GDM1 (cell line): ENCODE measurements around the gene MCM5.

Experiments used
- DNase-seq: peaks from one replicate; lab custom pipeline; 2025; lab: John Stamatoyannopoulos, UW

The MCM5 gene

DNA sequence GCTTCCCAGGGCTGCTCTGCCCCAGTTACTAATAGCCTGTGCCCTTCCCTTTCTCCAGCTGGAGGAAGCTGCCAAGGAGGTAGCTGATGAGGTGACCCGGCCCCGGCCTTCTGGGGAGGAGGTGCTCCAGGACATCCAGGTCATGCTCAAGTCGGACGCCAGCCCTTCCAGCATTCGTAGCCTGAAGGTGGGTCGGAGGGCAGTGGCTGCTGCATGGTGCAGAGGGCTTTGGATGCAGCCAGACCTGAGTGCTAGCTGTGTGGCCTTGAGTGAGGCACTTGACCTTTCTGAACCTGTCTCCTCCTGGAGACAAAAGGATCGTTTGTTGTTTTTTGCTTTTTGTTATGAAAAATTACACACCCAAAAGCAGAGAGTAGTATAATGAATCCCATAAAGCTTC is 3.4 kb downstream of the MCM5 start:
- DNase-seq = no peak

DNA sequence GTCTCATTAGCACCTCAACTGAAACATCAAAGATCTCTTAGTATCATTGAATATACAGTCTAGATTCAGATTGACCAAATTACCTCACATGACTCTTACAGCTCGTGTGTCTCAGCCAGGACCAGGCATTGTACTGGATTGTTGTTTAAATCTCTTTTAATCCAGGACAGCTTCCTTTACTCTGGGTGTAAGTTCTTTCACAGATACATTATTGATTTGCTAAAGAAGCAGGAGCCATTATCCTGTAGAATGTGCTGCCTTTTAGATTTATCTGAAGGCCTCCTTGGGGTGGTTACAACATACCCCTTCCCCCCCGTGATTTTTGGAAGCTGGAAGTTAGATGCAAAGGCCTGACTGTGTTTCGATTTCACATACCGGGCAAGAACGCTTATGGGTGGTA is 4.2 kb downstream of the MCM5 start:
- no peak for DNase-seq

DNA sequence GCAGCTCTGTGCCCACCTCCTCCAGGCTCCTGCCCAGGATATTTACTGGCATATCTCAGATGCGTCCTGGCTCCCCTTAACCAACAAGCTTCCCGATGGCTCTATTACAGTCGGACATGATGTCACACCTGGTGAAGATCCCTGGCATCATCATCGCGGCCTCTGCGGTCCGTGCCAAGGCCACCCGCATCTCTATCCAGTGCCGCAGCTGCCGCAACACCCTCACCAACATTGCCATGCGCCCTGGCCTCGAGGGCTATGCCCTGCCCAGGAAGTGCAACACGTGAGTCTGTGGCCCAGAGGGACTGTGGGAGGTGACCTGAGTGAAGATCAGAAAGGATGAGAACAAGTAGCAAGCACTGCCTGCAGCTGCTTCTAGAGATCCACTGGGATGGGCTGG is 6.5 kb downstream of the MCM5 start:
- DNase-seq = no peak

DNA sequence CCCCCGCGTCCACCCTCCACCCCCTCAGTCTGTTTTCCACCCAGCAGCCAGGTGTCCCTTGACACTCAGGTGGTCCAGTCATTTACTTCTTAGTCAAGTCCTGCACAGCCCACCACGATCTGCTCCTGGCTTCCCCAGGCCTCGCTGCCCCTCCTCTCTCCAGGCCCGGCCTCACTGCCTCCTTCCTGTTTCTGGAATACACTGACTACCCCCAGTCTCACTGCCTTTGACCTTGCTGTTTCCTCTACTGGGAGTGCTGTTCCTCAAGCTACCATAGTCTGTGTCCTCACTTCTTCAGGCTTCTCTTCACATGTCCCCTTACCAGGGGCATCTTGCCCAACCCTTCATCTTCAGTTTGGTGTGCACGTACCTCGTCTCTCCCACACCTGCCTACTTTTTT is 7.4 kb downstream of the MCM5 start:
- no peak for DNase-seq

DNA sequence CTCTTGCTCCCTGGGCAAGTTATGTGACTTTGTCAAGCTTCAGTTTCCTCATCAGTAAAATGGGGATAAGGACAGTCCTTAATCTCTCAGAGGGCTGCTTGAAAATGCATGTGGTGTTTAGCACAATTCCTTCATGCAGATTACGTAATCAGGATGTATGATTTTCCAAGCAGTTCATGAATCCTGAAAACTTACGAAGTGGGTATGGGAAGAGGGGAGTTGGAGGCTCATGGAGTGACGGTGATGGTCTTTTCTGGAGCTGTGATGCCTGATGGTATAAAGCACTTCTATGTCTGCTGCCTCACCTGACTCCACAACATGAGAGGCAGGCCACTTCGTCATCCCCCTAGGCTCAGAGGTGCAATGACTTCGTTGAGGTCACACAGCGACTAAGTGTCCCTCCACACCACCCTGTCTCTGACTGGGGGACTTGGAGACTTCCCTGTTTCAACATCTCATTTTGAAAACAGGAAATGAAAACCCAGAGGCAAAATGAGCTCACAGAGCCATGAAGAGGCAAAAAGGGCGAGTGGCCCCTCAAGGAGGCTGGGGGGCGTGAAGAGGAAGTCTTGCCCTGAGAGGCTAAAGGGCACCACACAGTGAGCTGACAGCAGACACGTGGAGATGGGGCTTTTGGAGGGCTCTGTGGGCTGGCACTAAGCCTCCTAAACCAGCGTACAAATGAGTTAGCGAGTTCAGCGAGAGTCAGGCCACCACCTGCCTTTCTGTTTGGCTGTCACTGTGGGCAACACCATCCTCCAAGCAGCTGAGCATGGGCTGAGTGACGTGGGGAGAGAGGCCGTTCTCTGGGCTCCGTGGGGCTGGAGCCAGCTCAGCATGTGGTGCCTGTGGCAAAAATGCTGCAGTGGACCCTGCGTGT is 10.1 kb downstream of the MCM5 start:
- peak; percentile 68 for DNase-seq

DNA sequence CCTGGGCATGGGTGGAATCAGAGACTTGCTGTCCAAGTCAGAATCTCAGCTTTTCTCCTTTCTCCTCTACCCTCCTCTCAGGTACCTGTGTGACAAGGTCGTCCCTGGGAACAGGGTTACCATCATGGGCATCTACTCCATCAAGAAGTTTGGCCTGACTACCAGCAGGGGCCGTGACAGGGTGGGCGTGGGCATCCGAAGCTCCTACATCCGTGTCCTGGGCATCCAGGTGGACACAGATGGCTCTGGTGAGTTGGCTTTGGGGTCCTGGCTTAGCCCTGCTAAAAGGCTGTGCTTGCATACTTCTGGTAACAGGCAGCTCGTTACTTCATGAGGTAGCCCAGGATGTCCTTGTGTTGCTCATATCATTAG is 10.7 kb downstream of the MCM5 start:
- DNase-seq = no peak

DNA sequence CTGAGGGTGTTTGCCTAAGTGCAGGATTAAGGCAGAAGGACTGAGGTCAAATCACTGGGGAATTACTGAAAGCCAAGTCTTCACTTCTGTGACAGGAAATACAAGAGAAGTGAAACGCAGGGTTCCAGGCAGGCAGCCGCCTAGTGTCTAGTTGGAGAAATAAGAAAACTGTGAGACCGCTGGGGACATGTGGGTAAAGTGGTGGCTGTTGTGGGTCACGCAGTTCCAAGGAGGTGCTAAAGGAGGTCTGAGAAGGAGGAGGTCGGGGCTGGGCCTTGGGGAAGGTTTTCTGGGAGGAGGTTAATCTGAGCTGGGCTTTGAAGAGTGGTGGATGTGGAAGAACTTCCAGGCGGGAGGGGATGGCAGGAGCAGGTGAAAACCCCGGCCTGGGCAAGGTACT is 11.2 kb downstream of the MCM5 start:
- no peak for DNase-seq

DNA sequence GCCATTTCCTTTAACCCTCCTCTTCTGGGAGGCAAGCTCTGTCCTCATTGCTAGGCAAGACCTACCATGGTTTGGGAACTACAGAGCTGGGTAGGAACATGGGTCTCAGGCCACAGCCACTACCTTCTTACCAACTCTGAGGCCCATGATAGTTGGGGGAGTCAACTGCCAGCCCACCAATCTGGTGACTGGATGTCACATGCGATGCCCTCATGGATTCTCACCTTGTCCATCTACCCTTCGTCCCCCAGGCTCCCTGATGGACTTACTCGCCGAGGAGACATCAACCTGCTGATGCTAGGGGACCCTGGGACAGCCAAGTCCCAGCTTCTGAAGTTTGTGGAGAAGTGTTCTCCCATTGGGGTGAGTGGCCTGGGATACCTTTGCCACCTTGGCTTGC is 13.7 kb downstream of the MCM5 start:
- no peak for DNase-seq

DNA sequence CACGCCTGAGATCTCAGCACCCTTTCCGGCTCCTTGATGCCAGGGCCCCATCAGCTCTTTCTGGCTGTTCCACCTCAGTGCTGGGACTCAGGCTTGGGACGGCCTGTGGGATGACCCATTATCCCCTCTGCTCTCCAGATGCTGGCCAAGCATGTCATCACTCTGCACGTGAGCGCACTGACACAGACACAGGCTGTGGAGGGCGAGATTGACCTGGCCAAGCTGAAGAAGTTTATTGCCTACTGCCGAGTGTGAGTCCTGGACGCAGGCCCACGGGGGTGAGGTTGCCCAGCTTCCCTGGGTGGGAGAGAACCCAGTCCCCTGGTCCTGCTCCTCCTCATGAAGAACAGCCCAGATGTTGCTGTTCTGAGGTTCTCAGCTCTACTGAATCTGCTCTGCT is 17.7 kb downstream of the MCM5 start:
- DNase-seq = no peak

DNA sequence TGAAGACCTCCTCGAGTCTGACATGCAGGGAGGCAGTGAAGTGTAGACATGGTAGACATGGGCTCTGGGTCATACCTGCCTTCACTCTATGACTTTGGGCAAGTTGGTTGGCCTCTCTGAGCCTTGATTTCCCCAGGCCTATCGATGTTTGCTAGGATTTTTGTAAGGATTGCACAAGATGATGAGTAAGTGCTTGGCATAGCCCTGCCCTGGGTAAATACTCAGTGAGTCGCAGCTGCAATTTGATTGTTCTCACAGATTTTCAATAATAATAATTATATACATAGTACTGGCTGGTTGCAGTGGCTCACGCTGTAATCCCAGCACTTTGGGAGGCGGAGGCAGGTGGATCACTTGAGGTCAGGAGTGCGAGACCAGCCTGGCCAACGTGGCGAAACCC is 18.1 kb downstream of the MCM5 start:
- DNase-seq = no peak

DNA sequence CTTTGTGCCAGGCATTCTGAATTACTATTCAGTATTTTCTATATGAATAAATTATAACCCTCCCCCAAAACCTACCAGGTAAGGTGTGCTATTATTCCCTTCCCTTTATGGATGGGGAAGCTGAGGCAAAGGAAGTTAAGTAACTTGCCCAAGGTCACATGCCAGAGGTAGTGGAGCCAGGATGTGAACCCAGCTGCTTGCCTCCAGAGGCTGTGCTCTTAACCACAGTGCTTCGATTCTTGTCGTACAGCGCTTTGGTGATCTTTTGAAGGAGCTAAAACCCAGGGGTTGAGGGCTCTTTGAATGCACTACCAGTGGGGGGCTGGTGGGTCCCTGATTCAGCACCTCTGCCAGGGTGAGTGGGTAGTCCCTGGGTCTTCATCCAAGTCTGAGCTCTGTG is 18.8 kb downstream of the MCM5 start:
- DNase-seq = no peak

DNA sequence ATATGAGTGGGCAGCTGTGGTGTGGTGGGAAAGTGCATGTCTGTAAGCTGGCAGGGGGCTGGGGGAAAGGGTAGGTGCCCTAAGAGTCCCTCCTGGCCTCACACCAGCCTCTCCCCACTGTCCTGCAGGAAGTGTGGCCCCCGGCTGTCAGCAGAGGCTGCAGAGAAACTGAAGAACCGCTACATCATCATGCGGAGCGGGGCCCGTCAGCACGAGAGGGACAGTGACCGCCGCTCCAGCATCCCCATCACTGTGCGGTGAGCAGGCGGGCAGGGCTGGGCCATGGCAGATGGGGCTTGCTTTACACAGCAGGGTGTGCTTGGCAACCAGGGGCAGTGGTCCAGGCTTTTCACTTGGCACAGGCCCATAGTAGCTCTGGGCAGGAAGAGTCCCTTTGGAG is 19.8 kb downstream of the MCM5 start:
- no peak for DNase-seq

DNA sequence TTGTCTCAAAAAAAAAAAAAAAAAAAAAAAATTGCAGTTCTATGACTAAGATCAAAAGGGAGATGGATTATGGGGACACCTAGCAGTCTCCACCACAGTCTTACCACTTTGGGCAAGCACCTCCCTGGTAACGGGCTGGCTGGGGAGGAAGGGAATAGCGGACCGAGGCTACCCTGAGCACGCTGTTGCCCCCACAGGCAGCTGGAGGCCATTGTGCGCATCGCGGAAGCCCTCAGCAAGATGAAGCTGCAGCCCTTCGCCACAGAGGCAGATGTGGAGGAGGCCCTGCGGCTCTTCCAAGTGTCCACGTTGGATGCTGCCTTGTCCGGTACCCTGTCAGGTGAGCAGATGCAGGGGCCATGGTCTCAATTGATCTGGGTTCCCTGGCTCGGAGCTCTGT is 21.2 kb downstream of the MCM5 start:
- DNase-seq = no peak

DNA sequence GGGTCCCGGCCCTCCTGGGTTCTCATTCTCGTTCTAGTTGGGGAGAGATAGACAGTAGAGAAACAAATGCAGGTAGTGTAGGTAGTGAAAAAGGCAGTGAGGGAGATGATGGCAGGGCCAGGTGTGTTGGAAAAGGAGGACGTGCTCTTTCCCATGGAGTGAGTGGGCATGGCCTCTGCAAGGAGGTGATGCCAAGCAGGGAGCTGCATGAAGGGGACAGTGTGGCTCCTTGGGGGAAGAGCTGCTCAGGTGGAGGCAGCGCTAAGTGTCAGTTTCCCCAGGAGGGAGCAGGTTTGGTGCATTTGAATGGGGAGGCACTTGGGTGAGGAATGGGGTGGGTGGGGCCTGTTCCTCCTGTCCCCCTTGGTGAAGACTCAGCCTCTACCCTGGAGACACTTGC is 22.2 kb downstream of the MCM5 start:
- DNase-seq = no peak

DNA sequence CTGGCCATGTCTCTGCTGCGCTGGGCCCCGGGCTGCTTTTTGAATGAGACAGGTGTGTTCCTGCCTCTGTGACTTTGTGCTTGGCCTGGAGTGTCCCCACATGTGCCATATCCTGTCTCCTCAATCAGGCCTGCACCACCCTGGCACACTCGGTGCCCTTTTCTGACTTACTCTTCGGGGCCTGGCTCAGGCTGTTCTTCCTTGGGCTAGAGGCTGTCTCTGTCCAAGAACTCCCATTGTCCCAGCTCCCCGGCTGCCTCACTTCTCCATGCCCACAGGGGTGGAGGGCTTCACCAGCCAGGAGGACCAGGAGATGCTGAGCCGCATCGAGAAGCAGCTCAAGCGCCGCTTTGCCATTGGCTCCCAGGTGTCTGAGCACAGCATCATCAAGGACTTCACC is 23.0 kb downstream of the MCM5 start:
- no peak for DNase-seq

DNA sequence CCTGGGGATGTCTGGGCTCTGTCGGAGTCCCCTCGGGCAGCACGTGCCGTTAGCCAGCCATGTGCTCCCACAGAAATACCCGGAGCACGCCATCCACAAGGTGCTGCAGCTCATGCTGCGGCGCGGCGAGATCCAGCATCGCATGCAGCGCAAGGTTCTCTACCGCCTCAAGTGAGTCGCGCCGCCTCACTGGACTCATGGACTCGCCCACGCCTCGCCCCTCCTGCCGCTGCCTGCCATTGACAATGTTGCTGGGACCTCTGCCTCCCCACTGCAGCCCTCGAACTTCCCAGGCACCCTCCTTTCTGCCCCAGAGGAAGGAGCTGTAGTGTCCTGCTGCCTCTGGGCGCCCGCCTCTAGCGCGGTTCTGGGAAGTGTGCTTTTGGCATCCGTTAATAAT is 24.1 kb downstream of the MCM5 start:
- DNase-seq = no peak

DNA sequence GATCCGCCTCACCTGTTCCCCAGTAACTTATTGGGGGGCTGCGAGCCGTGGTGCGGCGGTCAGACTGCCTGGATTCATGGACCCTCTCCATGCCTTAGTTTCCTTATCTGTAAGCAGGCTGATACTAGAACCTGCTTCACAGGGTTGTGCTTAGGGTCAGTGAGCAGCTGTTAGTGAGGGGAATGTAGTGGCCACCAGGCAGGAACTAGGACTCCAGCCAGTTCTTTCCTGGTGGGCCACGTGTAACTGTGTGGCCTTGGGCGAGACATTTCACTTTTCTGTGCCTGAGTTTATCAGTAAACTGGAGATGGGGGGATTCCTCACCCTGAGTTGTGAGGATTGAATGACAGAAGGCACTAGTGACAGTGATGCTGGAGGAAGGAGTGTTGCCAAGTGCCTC is 24.8 kb downstream of the MCM5 start:
- no peak for DNase-seq

DNA sequence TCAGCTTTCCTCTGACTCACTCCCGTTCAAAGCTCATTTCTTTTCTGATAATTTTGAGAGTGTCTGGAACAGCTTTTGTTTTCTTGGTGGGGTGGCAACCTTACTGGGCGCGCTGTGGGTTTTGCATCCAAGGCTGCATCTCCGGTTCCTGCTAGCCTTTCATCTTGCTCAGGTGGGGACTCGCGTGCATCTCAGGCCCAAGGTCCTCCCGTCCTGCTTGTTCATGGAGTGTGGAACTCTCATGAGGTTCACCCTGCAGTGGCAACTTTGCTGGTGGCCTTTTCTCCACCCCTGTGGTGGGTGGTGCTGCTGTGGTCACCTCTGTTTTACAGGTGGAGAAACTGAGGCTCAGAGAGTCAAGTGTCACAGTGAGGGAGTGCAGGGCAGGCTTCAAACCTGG is 25.6 kb downstream of the MCM5 start:
- DNase-seq = no peak

DNA sequence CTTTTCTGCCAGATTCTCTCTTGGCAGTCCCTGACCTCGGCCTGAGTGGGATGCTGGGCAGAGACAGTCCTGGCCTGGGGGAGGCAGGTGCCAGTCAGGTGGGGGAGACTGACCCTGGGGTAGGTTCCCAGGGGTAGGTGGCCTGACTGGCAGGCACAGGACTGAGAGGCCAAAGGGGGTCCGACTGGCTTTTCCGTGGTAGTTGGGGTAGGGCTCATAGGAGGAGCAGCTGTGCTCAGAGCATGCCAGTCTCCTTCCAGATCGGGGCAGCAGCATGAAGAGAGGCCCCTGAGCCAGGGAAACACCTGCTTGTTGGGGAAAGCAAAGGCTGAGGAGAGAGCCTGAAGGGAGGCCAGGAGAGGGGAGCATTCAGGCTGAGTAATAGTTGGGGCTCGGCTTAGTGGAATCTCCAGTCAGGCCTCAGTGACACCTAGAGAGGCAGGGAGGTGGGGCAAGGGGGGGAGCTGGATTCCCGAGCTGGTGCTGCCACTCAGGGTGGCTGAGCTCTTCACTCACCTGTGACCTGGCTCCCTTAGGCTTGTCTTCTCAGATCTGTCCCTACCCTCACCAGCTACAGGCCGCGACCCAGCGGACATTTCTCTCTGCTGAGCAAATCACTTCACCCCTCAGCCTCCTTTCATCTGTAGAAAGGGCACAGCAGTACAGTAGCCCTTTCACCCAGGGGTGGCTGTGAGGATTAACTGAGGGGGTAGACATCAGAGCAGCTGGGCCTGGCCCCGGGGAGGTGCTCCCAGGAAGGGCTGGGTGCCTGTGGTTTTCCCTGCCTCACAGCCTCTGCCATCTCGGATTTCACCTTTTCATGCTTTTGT is 26.2 kb downstream of the MCM5 start:
- DNase-seq = no peak

DNA sequence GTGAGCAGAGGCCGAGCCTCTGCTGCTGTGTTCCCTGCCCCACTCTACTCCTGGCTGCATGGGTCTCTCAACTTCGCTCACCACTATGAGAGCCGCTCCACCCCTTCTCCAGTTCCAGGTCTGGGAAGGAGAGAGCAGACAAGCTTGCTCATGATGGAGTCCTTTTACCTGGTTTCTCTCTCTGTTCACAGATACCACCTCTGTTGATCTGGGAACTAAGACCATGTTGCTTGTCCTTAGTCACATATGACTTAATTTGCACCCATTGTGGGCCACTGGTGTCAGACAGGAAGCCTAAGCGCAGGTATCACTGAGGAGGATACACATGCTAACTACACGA is 26.8 kb downstream of the MCM5 start:
- DNase-seq = no peak

DNA sequence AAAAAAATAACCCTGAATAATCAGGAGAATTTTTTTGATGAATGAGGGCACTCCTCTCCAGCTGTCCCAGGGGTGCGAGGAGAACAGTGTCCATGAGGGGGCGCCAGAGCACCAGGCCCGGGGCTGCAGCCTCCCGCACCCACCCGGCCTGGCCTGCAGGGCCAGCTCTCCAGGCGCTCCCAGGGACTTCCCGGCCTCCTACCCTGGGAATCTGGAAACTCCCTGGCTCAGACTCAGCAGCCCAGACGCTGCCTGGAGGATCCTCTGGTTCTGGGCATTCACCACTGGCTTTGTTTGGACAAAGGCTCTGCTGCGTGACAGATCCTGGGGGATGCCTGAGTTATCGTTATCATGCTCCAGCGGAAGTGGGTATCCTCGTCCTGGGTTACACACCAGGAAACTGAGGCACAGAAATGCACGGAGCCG is 31.0 kb downstream of the MCM5 start:
- DNase-seq = peak; percentile 12

DNA sequence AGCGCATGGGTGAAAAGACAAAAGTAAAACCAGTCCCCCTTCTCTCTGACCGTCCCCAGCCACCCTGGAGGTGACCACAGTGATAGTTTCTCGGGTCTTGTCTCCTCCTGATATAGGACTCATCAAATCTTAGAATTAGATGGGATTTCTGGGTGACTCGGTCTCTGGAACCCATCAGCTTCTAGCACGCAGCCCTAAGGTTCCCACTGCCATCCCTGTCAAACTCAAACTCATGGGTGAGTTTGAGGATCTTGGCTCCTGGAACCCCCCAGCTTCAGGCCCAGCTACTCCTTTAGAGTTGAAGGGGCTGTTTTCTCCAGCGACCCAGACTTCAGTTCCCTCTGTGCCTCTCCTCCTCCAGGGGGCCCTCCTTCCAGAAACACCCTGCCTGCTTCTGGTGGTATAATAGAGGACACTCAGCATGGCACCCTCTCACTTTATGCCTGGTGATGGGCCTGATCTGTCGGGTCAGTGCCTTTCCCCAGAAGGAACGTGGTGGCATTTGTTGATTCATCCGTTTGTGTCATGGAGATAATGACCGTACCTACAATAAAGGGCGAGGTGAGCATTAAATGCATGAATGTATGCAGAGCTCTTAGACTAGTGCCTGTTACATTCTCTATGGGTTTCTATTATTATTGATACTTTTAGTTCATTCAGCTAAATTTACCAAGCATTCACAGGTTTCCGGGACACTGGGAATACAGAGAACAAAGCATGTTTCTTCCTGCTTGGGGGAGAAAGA is 31.7 kb downstream of the MCM5 start:
- DNase-seq = no peak
